ENCODE data around the gene HYI.

HYI gene

GRCh38 chr1:43446388-43446740 is 7.4 kb downstream of the HYI start:
- no peak for DNase-seq (ENCODE audit: low spot score)
- H2BK5ac ChIP-seq (ENCODE audit: low read length) = no peak overlapping the region
- no peak overlapping the region for H3K23ac ChIP-seq (ENCODE audit: low read depth, low read length, poor library complexity)
- H2AFZ ChIP-seq (ENCODE audit: low read length) = no peak overlapping the region
- H2BK12ac ChIP-seq (ENCODE audit: low read length) = no peak overlapping the region
- H2BK120ac ChIP-seq (ENCODE audit: low read depth, low read length) = no peak overlapping the region
- H3K4me1 ChIP-seq (ENCODE audit: control insufficient read depth in 2 of 2, insufficient read depth in 1 of 2, low read depth in 1 of 2, low read length in 2 of 2) = peaks cover 0 to 6% of the 10 kb centered on the region in 2 donors
- H4K91ac ChIP-seq (ENCODE audit: low read depth, low read length, poor library complexity) = no peak overlapping the region
- no peak overlapping the region for H2BK15ac ChIP-seq (ENCODE audit: low read length)
- H2AK5ac ChIP-seq (ENCODE audit: low read depth, low read length) = no peak overlapping the region
- peaks cover 52 to 98% of the 10 kb centered on the region in 2 donors for H3K36me3 ChIP-seq (replicated peaks in 1 of 2; ENCODE audit: control insufficient read depth in 2 of 2, insufficient read depth in 2 of 2, low read length in 2 of 2)
- peak overlapping the region; percentile 65 for H3K9ac ChIP-seq (ENCODE audit: low read depth, low read length, poor library complexity)
- no peak overlapping the region for H3K27ac ChIP-seq (replicated peaks; ENCODE audit: low read length)
- no CpG with 5 or more reads among the region's 4 CpGs for WGBS, 2 donors (ENCODE audit: extremely low coverage in 2 of 2, insufficient read length in 2 of 2, insufficient replicate concordance in 1 of 2)
- H3K18ac ChIP-seq (ENCODE audit: low read length) = no peak overlapping the region
- no peaks in the 10 kb centered on the region for H3K9me3 ChIP-seq (replicated peaks in 1 of 2; ENCODE audit: control insufficient read depth in 2 of 2, insufficient read depth in 1 of 2, low read depth in 1 of 2, low read length in 2 of 2)
- H3K4ac ChIP-seq (ENCODE audit: low read length) = no peak overlapping the region
- H4K8ac ChIP-seq (ENCODE audit: low read depth, low read length) = no peak overlapping the region
- H3K4me2 ChIP-seq (ENCODE audit: insufficient read depth, low read length, poor library complexity, severe bottlenecking) = no peak overlapping the region
- H3K14ac ChIP-seq (ENCODE audit: low read length) = no peak overlapping the region
- no peaks in the 10 kb centered on the region for H3K27me3 ChIP-seq (ENCODE audit: control insufficient read depth in 3 of 3, insufficient read depth in 3 of 3, low read depth in 1 of 3, low read length in 3 of 3)
- no peaks in the 10 kb centered on the region for H3K79me1 ChIP-seq (ENCODE audit: low read depth, low read length)
- peak overlapping the region in 1 of 2 donors; percentile 14 for H3K4me3 ChIP-seq (ENCODE audit: low read length in 2 of 2)

GRCh38 chr1:43445606-43446387 is 7.9 kb downstream of the HYI start:
- Histone ChIP-seq H3K4me2 (ENCODE audit: insufficient read depth, low read length, poor library complexity, severe bottlenecking) (no peak overlapping the region), H2BK120ac (ENCODE audit: low read depth, low read length) (no peak overlapping the region), H3K4me1 (ENCODE audit: control insufficient read depth in 2 of 2, insufficient read depth in 1 of 2, low read depth in 1 of 2, low read length in 2 of 2) (peaks cover 0 to 6% of the 10 kb centered on the region in 2 donors), H3K79me1 (ENCODE audit: low read depth, low read length) (no peaks in the 10 kb centered on the region), H4K8ac (ENCODE audit: low read depth, low read length) (no peak overlapping the region), H3K27ac (replicated peaks; ENCODE audit: low read length) (no peak overlapping the region), H3K23ac (ENCODE audit: low read depth, low read length, poor library complexity) (no peak overlapping the region), H3K27me3 (ENCODE audit: control insufficient read depth in 3 of 3, insufficient read depth in 3 of 3, low read depth in 1 of 3, low read length in 3 of 3) (no peaks in the 10 kb centered on the region), H3K9ac (ENCODE audit: low read depth, low read length, poor library complexity) (no peak overlapping the region), H3K18ac (ENCODE audit: low read length) (no peak overlapping the region), H3K4me3 (ENCODE audit: low read length in 2 of 2) (peak overlapping the region in 1 of 2 donors; percentile 14), H2AK5ac (ENCODE audit: low read depth, low read length) (no peak overlapping the region), H4K91ac (ENCODE audit: low read depth, low read length, poor library complexity) (no peak overlapping the region), H2BK12ac (ENCODE audit: low read length) (no peak overlapping the region), H2BK15ac (ENCODE audit: low read length) (no peak overlapping the region), H3K4ac (ENCODE audit: low read length) (no peak overlapping the region), H2BK5ac (ENCODE audit: low read length) (no peak overlapping the region), H3K36me3 (replicated peaks in 1 of 2; ENCODE audit: control insufficient read depth in 2 of 2, insufficient read depth in 2 of 2, low read length in 2 of 2) (peaks cover 48 to 98% of the 10 kb centered on the region in 2 donors), H3K14ac (ENCODE audit: low read length) (no peak overlapping the region), H3K9me3 (replicated peaks in 1 of 2; ENCODE audit: control insufficient read depth in 2 of 2, insufficient read depth in 1 of 2, low read depth in 1 of 2, low read length in 2 of 2) (no peaks in the 10 kb centered on the region), H2AFZ (ENCODE audit: low read length) (no peak overlapping the region)
- no peak for DNase-seq (ENCODE audit: low spot score)
- no CpG with 5 or more reads among the region's 10 CpGs for WGBS, 2 donors (ENCODE audit: extremely low coverage in 2 of 2, insufficient read length in 2 of 2, insufficient replicate concordance in 1 of 2)

GRCh38 chr1:43444836-43445235 is 8.9 kb downstream of the HYI start:
- no peak overlapping the region for H2BK15ac ChIP-seq (ENCODE audit: low read length)
- H3K23ac ChIP-seq (ENCODE audit: low read depth, low read length, poor library complexity) = no peak overlapping the region
- peaks cover 0 to 6% of the 10 kb centered on the region in 2 donors for H3K4me1 ChIP-seq (ENCODE audit: control insufficient read depth in 2 of 2, insufficient read depth in 1 of 2, low read depth in 1 of 2, low read length in 2 of 2)
- H2AK5ac ChIP-seq (ENCODE audit: low read depth, low read length) = no peak overlapping the region
- H4K91ac ChIP-seq (ENCODE audit: low read depth, low read length, poor library complexity) = no peak overlapping the region
- no peak overlapping the region for H3K9ac ChIP-seq (ENCODE audit: low read depth, low read length, poor library complexity)
- no peak overlapping the region for H3K4ac ChIP-seq (ENCODE audit: low read length)
- H2AFZ ChIP-seq (ENCODE audit: low read length) = no peak overlapping the region
- no peak overlapping the region for H3K4me2 ChIP-seq (ENCODE audit: insufficient read depth, low read length, poor library complexity, severe bottlenecking)
- no peak overlapping the region for H4K8ac ChIP-seq (ENCODE audit: low read depth, low read length)
- no peaks in the 10 kb centered on the region for H3K27me3 ChIP-seq (ENCODE audit: control insufficient read depth in 3 of 3, insufficient read depth in 3 of 3, low read depth in 1 of 3, low read length in 3 of 3)
- no peak overlapping the region for H3K18ac ChIP-seq (ENCODE audit: low read length)
- H3K27ac ChIP-seq (replicated peaks; ENCODE audit: low read length) = no peak overlapping the region
- no peaks in the 10 kb centered on the region for H3K9me3 ChIP-seq (replicated peaks in 1 of 2; ENCODE audit: control insufficient read depth in 2 of 2, insufficient read depth in 1 of 2, low read depth in 1 of 2, low read length in 2 of 2)
- H2BK12ac ChIP-seq (ENCODE audit: low read length) = no peak overlapping the region
- H3K36me3 ChIP-seq (replicated peaks in 1 of 2; ENCODE audit: control insufficient read depth in 2 of 2, insufficient read depth in 2 of 2, low read length in 2 of 2) = peaks cover 47 to 98% of the 10 kb centered on the region in 2 donors
- H2BK120ac ChIP-seq (ENCODE audit: low read depth, low read length) = no peak overlapping the region
- peak; percentile 11 for DNase-seq (ENCODE audit: low spot score)
- H3K79me1 ChIP-seq (ENCODE audit: low read depth, low read length) = no peaks in the 10 kb centered on the region
- no peak overlapping the region for H2BK5ac ChIP-seq (ENCODE audit: low read length)
- no CpG with 5 or more reads among the region's 1 CpG for WGBS, 2 donors (ENCODE audit: extremely low coverage in 2 of 2, insufficient read length in 2 of 2, insufficient replicate concordance in 1 of 2)
- no peak overlapping the region for H3K4me3 ChIP-seq (ENCODE audit: low read length in 2 of 2)
- H3K14ac ChIP-seq (ENCODE audit: low read length) = no peak overlapping the region

- Histone ChIP-seq H3K14ac (ENCODE audit: low read length) (no peak overlapping the region), H2BK120ac (ENCODE audit: low read depth, low read length) (no peak overlapping the region), H3K27ac (replicated peaks; ENCODE audit: low read length) (no peak overlapping the region), H3K9me3 (replicated peaks in 1 of 2; ENCODE audit: control insufficient read depth in 2 of 2, insufficient read depth in 1 of 2, low read depth in 1 of 2, low read length in 2 of 2) (no peaks in the 10 kb centered on the region), H3K4me3 (ENCODE audit: low read length in 2 of 2) (no peak overlapping the region), H2BK12ac (ENCODE audit: low read length) (no peak overlapping the region), H4K91ac (ENCODE audit: low read depth, low read length, poor library complexity) (no peak overlapping the region), H2BK5ac (ENCODE audit: low read length) (no peak overlapping the region), H3K4ac (ENCODE audit: low read length) (no peak overlapping the region), H3K4me2 (ENCODE audit: insufficient read depth, low read length, poor library complexity, severe bottlenecking) (no peak overlapping the region), H3K4me1 (ENCODE audit: control insufficient read depth in 2 of 2, insufficient read depth in 1 of 2, low read depth in 1 of 2, low read length in 2 of 2) (peaks cover 0 to 6% of the 10 kb centered on the region in 2 donors), H3K79me1 (ENCODE audit: low read depth, low read length) (no peaks in the 10 kb centered on the region), H4K8ac (ENCODE audit: low read depth, low read length) (no peak overlapping the region), H3K36me3 (replicated peaks in 1 of 2; ENCODE audit: control insufficient read depth in 2 of 2, insufficient read depth in 2 of 2, low read length in 2 of 2) (peaks cover 45 to 97% of the 10 kb centered on the region in 2 donors), H2AFZ (ENCODE audit: low read length) (no peak overlapping the region), H3K27me3 (ENCODE audit: control insufficient read depth in 3 of 3, insufficient read depth in 3 of 3, low read depth in 1 of 3, low read length in 3 of 3) (no peaks in the 10 kb centered on the region), H3K18ac (ENCODE audit: low read length) (no peak overlapping the region), H3K23ac (ENCODE audit: low read depth, low read length, poor library complexity) (no peak overlapping the region), H2AK5ac (ENCODE audit: low read depth, low read length) (no peak overlapping the region), H3K9ac (ENCODE audit: low read depth, low read length, poor library complexity) (no peak overlapping the region), H2BK15ac (ENCODE audit: low read length) (no peak overlapping the region)
- no peak for DNase-seq (ENCODE audit: low spot score)
- no CpG with 5 or more reads among the region's 13 CpGs for WGBS, 2 donors (ENCODE audit: extremely low coverage in 2 of 2, insufficient read length in 2 of 2, insufficient replicate concordance in 1 of 2)
Observed at GRCh38 chr1:43444151-43444828, 9.4 kb downstream of the HYI start.

Measured in neuronal stem cell (in vitro differentiated cells).